NCI-H2227 (cell line): Measurements from ENCODE around the gene TNFSF11.

ENCODE experiments used
- DNase-seq: peaks from one replicate; lab custom pipeline; 2025; ENCODE audit not compliant: unreplicated experiment; lab: John Stamatoyannopoulos, UW

The TNFSF11 gene, protein sequence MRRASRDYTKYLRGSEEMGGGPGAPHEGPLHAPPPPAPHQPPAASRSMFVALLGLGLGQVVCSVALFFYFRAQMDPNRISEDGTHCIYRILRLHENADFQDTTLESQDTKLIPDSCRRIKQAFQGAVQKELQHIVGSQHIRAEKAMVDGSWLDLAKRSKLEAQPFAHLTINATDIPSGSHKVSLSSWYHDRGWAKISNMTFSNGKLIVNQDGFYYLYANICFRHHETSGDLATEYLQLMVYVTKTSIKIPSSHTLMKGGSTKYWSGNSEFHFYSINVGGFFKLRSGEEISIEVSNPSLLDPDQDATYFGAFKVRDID

GRCh38 chr13:42574011-42574410, at the start of gene TNFSF11:
Gene TNFSF11, plus strand, starts transcription at chr13:42574152. Its CDS starts 152 bp downstream, at chr13:42574304.
- DNase-seq: peak; percentile 9

- DNase-seq: no peak
Observed at GRCh38 chr13:42524487-42525034, 49.4 kb upstream of the TNFSF11 start.

- no peak for DNase-seq
Observed at GRCh38 chr13:42525035-42525504, 48.9 kb upstream of the TNFSF11 start.

- DNase-seq: no peak
Observed at GRCh38 chr13:42526276-42526675, 47.7 kb upstream of the TNFSF11 start.

GRCh38 chr13:42526804-42527203, 47.1 kb upstream of the TNFSF11 start:
- DNase-seq: no peak

DNA sequence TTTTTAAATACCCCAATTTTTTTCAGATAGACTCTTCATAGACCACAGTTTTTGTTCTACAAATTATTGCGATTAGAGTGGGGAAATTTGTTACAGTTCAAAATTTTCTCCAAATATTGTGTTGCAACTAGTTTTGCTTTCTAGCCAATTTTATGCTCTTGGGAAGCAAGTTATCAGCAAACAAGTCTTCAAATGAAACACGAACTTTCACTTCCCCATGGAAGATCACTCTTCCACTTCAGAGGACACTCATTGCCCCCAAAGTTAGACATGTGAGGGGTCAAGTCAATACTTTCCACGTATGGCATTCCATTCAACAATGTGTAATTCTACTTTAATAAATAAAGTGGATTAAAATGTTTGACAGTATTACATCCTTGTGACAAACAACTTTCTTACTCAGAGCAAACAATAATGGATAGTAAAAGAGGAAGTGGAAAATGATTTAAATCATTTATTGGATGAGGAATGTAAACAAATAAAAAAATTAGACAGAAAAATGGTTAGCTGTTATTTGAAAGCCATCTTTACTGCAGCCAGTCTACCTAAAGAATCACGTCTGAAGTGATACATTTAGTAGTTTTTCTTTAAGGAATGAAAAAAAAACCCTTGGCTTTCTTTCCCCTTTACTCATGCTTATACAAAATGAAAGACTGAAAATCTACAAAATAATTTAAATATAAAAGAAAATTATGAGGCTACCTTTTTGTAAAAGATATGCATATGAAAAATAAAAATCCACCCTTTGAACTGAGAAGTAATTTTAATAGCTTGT, 41.2 kb upstream of the TNFSF11 start:
- DNase-seq: no peak

DNA sequence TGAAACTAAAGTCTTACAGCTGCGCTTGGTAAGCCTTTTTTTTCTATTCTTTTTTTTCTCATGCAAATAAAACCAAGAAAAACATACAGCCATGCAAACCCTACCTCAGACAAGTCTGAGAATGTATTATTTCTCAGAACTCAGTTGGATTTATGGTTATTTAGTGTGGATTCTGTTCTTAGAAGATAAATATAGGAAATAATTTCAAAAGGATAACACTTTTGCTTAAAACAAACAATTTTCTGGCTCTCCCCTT, 40.7 kb upstream of the TNFSF11 start:
- DNase-seq: no peak

- no peak for DNase-seq
Observed at GRCh38 chr13:42534785-42535184, 39.2 kb upstream of the TNFSF11 start.

- DNase-seq: no peak
Observed at GRCh38 chr13:42538996-42539395, 35.0 kb upstream of the TNFSF11 start.

DNA sequence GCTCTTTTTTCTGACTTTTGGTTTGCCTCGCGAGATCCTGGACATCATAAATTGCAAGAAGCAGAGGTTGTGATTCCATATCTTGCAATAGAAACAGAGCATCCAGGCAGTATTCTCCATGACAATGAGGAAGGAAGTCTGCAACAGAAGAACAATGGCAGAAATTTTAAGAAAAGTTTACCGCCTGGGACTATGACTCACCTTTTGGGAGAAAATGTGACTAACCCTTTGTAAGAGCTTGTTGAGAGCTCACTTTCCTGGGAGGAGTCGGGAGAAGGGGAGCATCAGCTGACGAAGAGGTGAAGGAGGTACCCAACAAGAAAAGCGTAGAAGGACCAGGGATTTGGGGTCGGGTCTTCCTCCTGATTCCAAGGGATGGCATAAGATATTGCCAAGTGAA, 34.3 kb upstream of the TNFSF11 start:
- DNase-seq: no peak

GRCh38 chr13:42543215-42543797, 30.6 kb upstream of the TNFSF11 start:
- no peak for DNase-seq

GRCh38 chr13:42544246-42544926, 29.6 kb upstream of the TNFSF11 start:
- no peak for DNase-seq

DNA sequence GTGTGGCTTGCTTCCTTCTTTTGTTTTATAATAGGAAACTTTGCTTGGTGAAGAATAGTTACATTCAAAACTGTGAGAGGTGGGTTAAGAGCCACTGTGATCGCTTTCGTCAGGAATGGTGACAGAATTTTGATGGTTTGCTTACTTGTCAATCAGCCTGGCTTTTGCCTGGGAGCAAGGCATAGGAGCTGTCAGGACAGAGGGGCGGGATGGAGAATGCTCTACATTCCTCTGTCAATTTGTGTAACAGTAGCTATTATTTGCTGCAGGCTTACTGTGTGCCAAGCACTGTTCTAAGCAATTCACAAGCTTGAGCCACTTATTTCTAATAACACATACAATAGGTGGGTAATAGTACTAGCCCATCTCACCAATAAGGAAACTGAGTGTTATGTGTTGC, 28.1 kb upstream of the TNFSF11 start:
- DNase-seq: no peak

GRCh38 chr13:42547612-42548011, 26.3 kb upstream of the TNFSF11 start:
- no peak for DNase-seq

GRCh38 chr13:42548731-42549551, 25.0 kb upstream of the TNFSF11 start:
- no peak for DNase-seq

DNA sequence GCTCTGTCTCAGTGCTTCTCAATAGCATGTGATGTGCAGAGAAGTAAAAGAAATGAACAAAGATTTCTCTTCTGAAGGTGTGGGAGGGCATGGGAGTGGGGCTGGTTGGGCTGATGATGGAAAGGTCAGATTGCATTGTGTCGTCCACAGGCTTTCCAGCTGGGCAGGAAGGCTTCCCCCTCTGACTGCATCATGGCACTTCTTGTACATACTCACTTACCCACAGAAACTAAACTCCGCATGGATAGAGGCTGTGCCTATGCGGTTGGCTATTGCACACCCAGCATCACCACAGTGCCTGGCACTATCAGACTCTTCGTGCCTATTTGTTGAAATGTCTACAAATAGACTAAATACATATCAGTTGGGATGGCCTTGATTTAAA, 24.4 kb upstream of the TNFSF11 start:
- DNase-seq: no peak

- no peak for DNase-seq
Observed at GRCh38 chr13:42551611-42552010, 22.3 kb upstream of the TNFSF11 start.

DNA sequence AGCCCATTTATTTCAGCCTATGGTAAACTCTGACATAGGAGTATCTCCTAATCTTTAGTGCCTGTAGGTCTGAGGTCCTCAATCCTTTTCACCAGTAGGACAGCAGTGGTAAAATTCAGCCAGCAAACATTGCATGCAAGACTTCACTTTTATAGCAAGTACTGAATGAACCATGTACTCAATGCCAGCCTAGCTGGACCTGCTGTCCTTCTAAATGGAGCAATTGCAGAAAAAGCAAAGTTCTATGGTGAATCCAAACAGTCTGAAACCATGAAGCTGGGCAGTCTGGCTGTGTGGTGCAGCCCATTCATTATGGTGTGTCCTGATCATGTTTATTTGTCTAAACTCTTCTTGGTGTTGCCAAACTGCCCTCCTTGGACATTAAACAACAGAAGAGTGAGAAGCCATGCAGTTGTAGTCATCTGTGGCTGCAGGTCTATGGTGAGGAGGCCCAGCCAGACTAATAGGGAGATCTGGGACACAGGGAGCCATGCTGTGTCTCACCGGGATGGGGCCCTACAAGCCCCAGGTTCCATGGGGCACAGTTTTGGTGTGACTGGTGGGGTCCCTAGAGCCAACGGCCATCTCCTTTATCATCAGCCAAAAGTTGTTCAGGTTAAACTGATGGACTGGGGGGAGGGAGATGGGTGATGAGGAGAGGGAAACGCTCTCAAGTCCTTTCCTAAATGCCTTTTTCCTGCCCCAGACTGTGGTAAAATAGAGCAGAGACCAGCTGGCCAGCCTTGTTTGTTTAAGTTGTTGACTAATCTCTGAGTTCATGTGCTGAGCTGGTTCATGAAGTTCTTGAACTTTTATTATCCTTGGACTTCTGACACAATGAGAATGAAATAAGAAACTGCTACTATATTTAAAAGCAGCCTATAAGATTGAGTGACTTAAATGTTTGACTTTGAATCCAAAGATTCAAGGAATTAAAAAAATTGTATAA, 20.6 kb upstream of the TNFSF11 start:
- DNase-seq: no peak

DNA sequence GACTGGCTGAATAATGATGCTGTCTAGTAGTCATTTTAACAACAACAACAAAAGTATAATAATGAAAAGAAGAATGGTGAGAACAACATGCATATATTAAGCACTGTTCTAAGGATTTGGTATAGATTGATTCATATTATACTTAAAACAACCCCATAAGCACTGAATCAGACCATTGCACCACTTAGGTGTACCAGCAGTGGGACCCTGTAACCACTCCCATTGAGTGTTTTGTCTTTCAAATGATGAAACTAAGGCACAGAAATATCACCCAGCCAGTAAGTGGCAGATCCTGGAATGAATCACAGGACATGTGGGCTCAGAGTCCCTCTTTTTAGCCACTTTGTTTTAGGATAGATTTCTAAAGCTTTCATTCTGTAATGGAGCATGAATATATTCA, 14.9 kb upstream of the TNFSF11 start:
- no peak for DNase-seq
